Psoas muscle (tissue), 8 donors: ENCODE results near the gene ROBO2. TPM values are rescaled to one million over a fixed set of nuclear protein-coding genes. Genes with fewer than 3 reads are reported as not detected.

ENCODE experiments used
- ATAC-seq, 4 donors: fragments of 200-7000 bp; cut with Tn5 transposase; one replicate each; pipeline ENCODE4 v1.9.1; 2020; ENCODE audit warnings: moderate library complexity in 3 of 4, mild to moderate bottlenecking in 2 of 4
- DNase-seq, 2 donors: peaks; one replicate each; pipeline ENCODE4 v3.0.0-alpha.2; 2020
- H3K27ac ChIP-seq: fragments of 200-600 bp; one replicate; pipeline ENCODE4 v1.8.0; 2022
- H3K27me3 ChIP-seq, 3 donors: fragments of 200-600 bp in 1 of 3; one replicate each; pipeline versions ENCODE4 v1.6.1 to v1.8.0; 2013 to 2022; ENCODE audit warnings: low read length in 2 of 3, mild to moderate bottlenecking in 2 of 3, moderate library complexity in 1 of 3; ENCODE audit not compliant: insufficient read depth in 3 of 3
- H3K36me3 ChIP-seq, 2 donors: fragments of 200-600 bp in 1 of 2; one replicate each; pipeline versions ENCODE4 v1.6.1 to v1.8.0; 2013 to 2022; ENCODE audit warnings: low read depth in 1 of 2, mild to moderate bottlenecking in 1 of 2, moderate library complexity in 1 of 2; ENCODE audit not compliant: insufficient read depth in 1 of 2
- H3K4me1 ChIP-seq: fragments of 200-600 bp; one replicate; pipeline ENCODE4 v1.8.0; 2022
- H3K4me3 ChIP-seq: fragments of 200-600 bp; one replicate; pipeline ENCODE4 v1.8.0; 2022; ENCODE audit warnings: mild to moderate bottlenecking
- H3K9me3 ChIP-seq: fragments of 200-600 bp; one replicate; pipeline ENCODE4 v1.8.0; 2022
- WGBS, 3 donors: extraction: QIAGEN DNeasy Blood & Tissue Kit; methylation state at CpG; one replicate each; pipeline versions ENCODE4 v1.1.6 to v1.1.7; 2013; 5-methylcytosine and 5-hydroxymethylcytosine counted together
- intact Hi-C, 2 donors: fragments of 100-400 bp; cut with DNase I; formaldehyde crosslinking; loops; one replicate each; pipeline versions ENCODE4 v1.11.0 to v1.14.2; 2022
- long read RNA-seq, 2 donors: library from polyadenylated mRNA; unstranded; transcript quantifications; one replicate each; pipeline ENCODE4 v2.0.0, GENCODE V29; 2021
- polyA plus RNA-seq, 3 donors: library from polyadenylated mRNA; stranded (reverse); fragments of 200-250 nt; gene quantifications; one replicate each; pipeline ENCODE4 v1.2.3, GENCODE V29; 2013
- total RNA-seq, 4 donors: library from RNA; stranded (reverse); fragmentation: NEBNext Ultra II Directional in 2 of 4; extraction: Animal tissue kit (Norgen Biotek cat#: 25700) in 2 of 4; gene quantifications; one replicate each; pipeline versions ENCODE4 v1.2.1 to v1.2.4, GENCODE V29; 2021 to 2023
- TF ChIP-seq, protein P1 (sequence below): fragments of 200-600 bp; IDR thresholded peaks from one replicate; pipeline ENCODE4 v1.8.0; 2022; ENCODE audit warnings: antibody characterized with exemption
- donor health status: healthy with polysubstance abuse.
- donor health status: DM: no; HTN: no; CAD: no; lungs with moderate emphysema.
- donor health status: Bipolar disorder and iron deficiency.
- donor health status: healthy.
- donor health status: DM: yes; HTN: yes; CAD: no.
- donor health status: DM: no; HTN: no; CAD: no.
- donor health status: DM: no; HTN: no; CAD: no.
- donor health status: DM: yes; HTN: yes; CAD: no.

Gene ROBO2, protein sequence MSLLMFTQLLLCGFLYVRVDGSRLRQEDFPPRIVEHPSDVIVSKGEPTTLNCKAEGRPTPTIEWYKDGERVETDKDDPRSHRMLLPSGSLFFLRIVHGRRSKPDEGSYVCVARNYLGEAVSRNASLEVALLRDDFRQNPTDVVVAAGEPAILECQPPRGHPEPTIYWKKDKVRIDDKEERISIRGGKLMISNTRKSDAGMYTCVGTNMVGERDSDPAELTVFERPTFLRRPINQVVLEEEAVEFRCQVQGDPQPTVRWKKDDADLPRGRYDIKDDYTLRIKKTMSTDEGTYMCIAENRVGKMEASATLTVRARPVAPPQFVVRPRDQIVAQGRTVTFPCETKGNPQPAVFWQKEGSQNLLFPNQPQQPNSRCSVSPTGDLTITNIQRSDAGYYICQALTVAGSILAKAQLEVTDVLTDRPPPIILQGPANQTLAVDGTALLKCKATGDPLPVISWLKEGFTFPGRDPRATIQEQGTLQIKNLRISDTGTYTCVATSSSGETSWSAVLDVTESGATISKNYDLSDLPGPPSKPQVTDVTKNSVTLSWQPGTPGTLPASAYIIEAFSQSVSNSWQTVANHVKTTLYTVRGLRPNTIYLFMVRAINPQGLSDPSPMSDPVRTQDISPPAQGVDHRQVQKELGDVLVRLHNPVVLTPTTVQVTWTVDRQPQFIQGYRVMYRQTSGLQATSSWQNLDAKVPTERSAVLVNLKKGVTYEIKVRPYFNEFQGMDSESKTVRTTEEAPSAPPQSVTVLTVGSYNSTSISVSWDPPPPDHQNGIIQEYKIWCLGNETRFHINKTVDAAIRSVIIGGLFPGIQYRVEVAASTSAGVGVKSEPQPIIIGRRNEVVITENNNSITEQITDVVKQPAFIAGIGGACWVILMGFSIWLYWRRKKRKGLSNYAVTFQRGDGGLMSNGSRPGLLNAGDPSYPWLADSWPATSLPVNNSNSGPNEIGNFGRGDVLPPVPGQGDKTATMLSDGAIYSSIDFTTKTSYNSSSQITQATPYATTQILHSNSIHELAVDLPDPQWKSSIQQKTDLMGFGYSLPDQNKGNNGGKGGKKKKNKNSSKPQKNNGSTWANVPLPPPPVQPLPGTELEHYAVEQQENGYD (N-terminal part only)
- total RNA-seq (under 1 TPM in 3 of 4 donors, not detected in 1; 0.12 to 0.39 (median 0.19) TPM), polyA plus RNA-seq (under 1 TPM; 0.03 to 0.07 (median 0.06) TPM)
- long read RNA-seq, donor 1, result 0 reads
- long read RNA-seq, donor 2, result 0 reads

DNA sequence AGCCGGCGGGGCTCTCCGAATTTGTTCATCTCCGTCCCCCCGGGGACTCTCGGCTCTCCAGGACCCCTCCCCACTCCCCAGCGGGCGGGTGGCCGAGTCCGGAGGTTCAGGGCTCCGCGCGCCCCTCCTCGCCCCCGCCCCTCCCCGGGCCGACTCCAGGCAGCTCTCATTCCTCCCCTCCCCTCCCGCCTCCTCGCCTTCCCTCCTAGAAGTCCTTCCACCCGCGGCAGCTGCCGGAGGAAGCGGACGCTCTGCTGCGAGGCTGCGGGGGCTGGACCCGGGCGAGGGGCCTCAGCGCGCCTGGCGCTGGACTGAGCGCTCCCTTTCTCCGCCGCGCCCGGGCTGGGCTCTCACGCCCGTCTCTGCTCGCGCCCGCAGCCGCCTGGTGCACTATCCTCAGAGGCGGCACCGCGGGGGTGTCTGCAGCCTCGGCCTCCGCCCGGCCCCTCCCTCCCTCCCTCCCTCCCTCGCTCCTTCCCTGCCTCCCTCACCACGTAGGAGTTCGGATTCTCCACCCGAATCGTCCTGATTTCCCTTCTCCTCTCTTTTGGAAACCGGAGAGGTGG, at the start of gene ROBO2:
Gene ROBO2, plus strand, starts transcription at position 494 of the 566 bp plus-strand sequence. CDS start 687 bp downstream, outside the sequence.
- DNase-seq, result peak; percentile 19 to 42
- peak in 3 of 4 donors; percentile 17 to 45 (median 20) for ATAC-seq
- Histone ChIP-seq H3K27ac (no peak within 1 kb of the TSS), H3K36me3 (no peaks in the 10 kb centered on the region), H3K4me3 (peak within 1 kb of the TSS; percentile 56), H3K4me1 (no peaks in the 10 kb centered on the region), H3K27me3 (peaks cover 0 to 52% (median 7%) of the 10 kb centered on the region in 3 donors), H3K9me3 (no peaks in the 10 kb centered on the region)
- WGBS, 3 donors, result 1% methylated on average over 27 to 54 of the region's 54 CpGs
- intact Hi-C loops, result loop anchor here (2.0 to 10.0 kb wide), 4 partner anchors 215 to 1605 kb away; no protein-coding TSS in a partner anchor
- TF ChIP-seq, protein P1, sequence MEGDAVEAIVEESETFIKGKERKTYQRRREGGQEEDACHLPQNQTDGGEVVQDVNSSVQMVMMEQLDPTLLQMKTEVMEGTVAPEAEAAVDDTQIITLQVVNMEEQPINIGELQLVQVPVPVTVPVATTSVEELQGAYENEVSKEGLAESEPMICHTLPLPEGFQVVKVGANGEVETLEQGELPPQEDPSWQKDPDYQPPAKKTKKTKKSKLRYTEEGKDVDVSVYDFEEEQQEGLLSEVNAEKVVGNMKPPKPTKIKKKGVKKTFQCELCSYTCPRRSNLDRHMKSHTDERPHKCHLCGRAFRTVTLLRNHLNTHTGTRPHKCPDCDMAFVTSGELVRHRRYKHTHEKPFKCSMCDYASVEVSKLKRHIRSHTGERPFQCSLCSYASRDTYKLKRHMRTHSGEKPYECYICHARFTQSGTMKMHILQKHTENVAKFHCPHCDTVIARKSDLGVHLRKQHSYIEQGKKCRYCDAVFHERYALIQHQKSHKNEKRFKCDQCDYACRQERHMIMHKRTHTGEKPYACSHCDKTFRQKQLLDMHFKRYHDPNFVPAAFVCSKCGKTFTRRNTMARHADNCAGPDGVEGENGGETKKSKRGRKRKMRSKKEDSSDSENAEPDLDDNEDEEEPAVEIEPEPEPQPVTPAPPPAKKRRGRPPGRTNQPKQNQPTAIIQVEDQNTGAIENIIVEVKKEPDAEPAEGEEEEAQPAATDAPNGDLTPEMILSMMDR, result no peak

DNA sequence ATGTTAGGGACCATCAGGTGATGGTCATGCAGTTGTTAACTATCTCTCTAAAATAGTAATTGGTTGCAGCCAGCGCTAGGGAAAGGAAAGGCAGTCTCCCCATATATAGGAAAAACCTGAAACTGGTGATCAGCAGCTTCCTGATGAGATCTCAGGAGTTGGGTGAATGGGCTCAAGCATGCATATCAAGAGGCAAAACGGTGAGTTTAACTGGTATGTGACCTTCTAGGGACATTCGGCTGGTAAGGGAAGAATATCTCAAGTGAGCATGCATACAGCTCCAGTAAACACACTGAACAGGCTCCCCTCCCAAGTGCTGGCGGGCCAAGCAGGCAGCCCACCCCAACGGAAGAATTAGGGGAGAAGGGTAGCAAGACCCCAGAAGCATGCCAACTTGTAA, 49.3 kb upstream of the ROBO2 start:
- no peak overlapping the region for H3K27ac ChIP-seq
- WGBS, 3 donors, result 74 to 80% (median 74%) methylated on average over 5 of the region's 5 CpGs
- H3K9me3 ChIP-seq, result no peaks in the 10 kb centered on the region
- ATAC-seq, result no peak
- H3K4me1 ChIP-seq, result no peaks in the 10 kb centered on the region
- TF ChIP-seq, protein P1, result no peak
- DNase-seq, result no peak
- no peaks in the 10 kb centered on the region for H3K36me3 ChIP-seq
- no peak overlapping the region for H3K4me3 ChIP-seq
- intact Hi-C loops, result no loop called here
- no peaks in the 10 kb centered on the region for H3K27me3 ChIP-seq

DNA sequence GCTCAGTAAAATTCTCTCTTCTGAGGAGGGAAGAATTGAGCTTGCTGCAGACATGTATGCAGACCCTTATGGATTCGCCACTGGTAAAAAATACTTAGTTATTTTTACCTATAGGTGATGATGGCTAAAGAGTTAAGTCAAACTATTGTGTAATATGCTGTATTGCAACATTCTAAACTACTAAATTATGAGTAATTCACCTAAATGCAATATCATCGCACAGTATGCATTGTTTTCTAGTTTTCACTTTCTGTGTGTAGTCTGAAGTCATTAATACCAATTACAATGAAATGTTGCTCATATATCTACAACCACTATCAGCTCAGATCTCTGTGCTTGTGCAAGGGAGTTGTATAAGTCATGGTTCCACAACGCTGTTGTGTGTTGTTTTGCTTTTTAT, 48.7 kb upstream of the ROBO2 start:
- Histone ChIP-seq H3K4me1 (no peaks in the 10 kb centered on the region), H3K27ac (no peak overlapping the region), H3K27me3 (no peaks in the 10 kb centered on the region), H3K9me3 (no peaks in the 10 kb centered on the region), H3K4me3 (no peak overlapping the region), H3K36me3 (no peaks in the 10 kb centered on the region)
- no peak for ATAC-seq
- WGBS, 3 donors, result 90 to 94% (median 90%) methylated on average over 3 of the region's 3 CpGs
- intact Hi-C loops, result no loop called here
- TF ChIP-seq, protein P1, result no peak
- DNase-seq, result no peak

DNA sequence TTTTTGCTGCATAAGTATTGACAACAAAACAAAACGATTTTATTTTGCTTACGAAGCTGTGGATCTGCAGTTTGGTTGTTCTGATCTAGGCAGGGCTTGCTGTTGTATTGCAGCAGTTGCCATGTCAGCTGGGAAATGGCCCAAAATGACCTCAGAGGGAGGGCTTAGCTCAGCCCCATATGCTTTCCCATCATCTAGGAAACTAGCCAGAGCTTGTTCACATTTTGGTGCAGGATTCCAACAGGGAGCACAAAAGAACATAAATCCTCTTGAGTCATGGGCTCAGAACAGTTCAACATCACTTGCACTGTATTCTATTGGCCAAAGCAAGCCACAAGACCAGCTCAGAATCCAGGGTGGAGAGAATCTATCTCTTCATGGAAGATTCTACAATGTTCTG, 42.2 kb upstream of the ROBO2 start:
- no peak for DNase-seq
- intact Hi-C loops, result no loop called here
- Histone ChIP-seq H3K27me3 (no peaks in the 10 kb centered on the region), H3K4me1 (no peaks in the 10 kb centered on the region), H3K4me3 (no peak overlapping the region), H3K27ac (no peak overlapping the region), H3K36me3 (no peaks in the 10 kb centered on the region), H3K9me3 (no peaks in the 10 kb centered on the region)
- 13 to 27% (median 17%) methylated on average over 2 of the region's 2 CpGs for WGBS, 3 donors
- TF ChIP-seq, protein P1, result no peak
- no peak for ATAC-seq
